Measurements from ENCODE around the gene FER. TPM values are rescaled to one million over a fixed set of nuclear protein-coding genes. Genes with fewer than 3 reads are reported as not detected.

The FER gene
- polyA plus RNA-seq, 3 donors, result 2.4 to 14.7 (median 6.2) TPM

DNA sequence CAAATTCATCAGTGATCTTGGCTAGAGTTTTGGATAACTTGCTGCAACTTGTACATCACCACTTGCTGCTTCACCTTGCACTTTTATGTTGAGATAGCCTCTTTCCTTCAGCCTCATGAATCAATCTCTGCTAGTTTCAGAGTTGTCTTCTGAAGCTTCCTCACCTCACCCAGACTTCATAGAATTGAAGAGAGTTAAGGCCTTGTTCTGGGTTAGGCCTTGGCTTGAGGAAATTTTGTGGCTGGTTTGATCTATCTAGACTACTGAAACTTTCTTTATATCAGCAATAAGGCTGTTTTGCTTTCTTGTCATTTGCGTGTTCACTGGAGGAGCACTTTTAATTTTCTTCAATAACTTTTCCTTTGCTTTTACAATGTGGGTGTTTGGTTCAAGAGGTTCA, 12.8 kb downstream of the FER start:
- Histone ChIP-seq H4K20me1 (ENCODE audit: insufficient read depth, low read length) (no peaks in the 10 kb centered on the region), H3K27me3 (ENCODE audit: control insufficient read depth in 2 of 2, insufficient read depth in 2 of 2, low read length in 2 of 2) (no peaks in the 10 kb centered on the region), H3K4me3 (replicated peaks in 1 of 3; ENCODE audit: low read depth in 2 of 3, low read length in 3 of 3) (no peak overlapping the region), H3K9ac (ENCODE audit: insufficient read depth, low read length, poor library complexity, severe bottlenecking) (no peak overlapping the region), H2AFZ (ENCODE audit: insufficient read depth, low read depth, low read length, poor library complexity, severe bottlenecking) (no peak overlapping the region), H3K9me3 (replicated peaks in 1 of 2; ENCODE audit: control insufficient read depth in 1 of 2, insufficient read depth in 1 of 2, low read length in 2 of 2) (no peaks in the 10 kb centered on the region), H3K79me2 (ENCODE audit: insufficient read depth, low read length) (peaks cover 4% of the 10 kb centered on the region), H3K27ac (ENCODE audit: low read depth in 1 of 2, low read length in 2 of 2) (no peak overlapping the region), H3K36me3 (replicated peaks in 1 of 2; ENCODE audit: control insufficient read depth in 1 of 2, insufficient read depth in 2 of 2, low read length in 2 of 2) (no peaks in the 10 kb centered on the region), H3K4me1 (ENCODE audit: control insufficient read depth in 1 of 2, insufficient read depth in 2 of 2, low read length in 2 of 2) (no peaks in the 10 kb centered on the region), H3K4me2 (replicated peaks; ENCODE audit: extremely low read depth, low read length, poor library complexity, severe bottlenecking) (no peak overlapping the region)
- TF ChIP-seq, protein P1, sequence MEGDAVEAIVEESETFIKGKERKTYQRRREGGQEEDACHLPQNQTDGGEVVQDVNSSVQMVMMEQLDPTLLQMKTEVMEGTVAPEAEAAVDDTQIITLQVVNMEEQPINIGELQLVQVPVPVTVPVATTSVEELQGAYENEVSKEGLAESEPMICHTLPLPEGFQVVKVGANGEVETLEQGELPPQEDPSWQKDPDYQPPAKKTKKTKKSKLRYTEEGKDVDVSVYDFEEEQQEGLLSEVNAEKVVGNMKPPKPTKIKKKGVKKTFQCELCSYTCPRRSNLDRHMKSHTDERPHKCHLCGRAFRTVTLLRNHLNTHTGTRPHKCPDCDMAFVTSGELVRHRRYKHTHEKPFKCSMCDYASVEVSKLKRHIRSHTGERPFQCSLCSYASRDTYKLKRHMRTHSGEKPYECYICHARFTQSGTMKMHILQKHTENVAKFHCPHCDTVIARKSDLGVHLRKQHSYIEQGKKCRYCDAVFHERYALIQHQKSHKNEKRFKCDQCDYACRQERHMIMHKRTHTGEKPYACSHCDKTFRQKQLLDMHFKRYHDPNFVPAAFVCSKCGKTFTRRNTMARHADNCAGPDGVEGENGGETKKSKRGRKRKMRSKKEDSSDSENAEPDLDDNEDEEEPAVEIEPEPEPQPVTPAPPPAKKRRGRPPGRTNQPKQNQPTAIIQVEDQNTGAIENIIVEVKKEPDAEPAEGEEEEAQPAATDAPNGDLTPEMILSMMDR (IDR thresholded peaks at IDR 0.05), result no peak
- intact Hi-C loops (cut with micrococcal nuclease), result no loop called here
- Mint-ChIP-seq H3K4me1 (peaks cover 15% of the 10 kb centered on the region), H3K4me3 (no peak overlapping the region), H3K27me3 (ENCODE audit: low read depth in 3 of 3) (no peaks in the 10 kb centered on the region), H3K9me3 (peaks cover 0 to 6% (median 0%) of the 10 kb centered on the region in 7 donors), H3K27ac (peak overlapping the region in 1 of 7 donors; percentile 10), H3K36me3 (peaks cover 6 to 10% of the 10 kb centered on the region in 2 donors)
- WGBS (ENCODE audit: insufficient coverage), result no CpG with 5 or more reads among the region's 1 CpG
- no peak for DNase-seq

DNA sequence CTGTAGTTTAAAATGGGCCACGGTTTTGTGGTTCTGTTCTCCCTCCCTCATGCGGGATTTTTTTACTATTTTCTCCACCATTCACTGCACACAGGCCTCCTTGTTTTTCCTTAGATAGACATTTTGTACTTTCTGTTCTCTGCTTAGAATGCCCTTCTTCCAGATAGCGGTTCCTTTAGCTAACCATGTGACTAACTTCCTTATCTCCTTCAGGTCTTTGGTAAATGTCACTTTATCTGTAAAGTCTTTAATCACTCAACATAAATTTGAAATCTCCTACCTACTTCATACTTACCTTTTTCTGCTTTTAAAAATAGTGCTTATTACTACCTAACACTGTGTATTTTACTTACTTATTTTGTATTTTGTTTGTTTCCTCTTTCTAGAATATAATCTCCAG, 15.0 kb downstream of the FER start:
- Histone ChIP-seq H2AFZ (ENCODE audit: insufficient read depth, low read depth, low read length, poor library complexity, severe bottlenecking) (no peak overlapping the region), H3K36me3 (replicated peaks in 1 of 2; ENCODE audit: control insufficient read depth in 1 of 2, insufficient read depth in 2 of 2, low read length in 2 of 2) (no peaks in the 10 kb centered on the region), H3K4me2 (replicated peaks; ENCODE audit: extremely low read depth, low read length, poor library complexity, severe bottlenecking) (no peak overlapping the region), H3K9me3 (replicated peaks in 1 of 2; ENCODE audit: control insufficient read depth in 1 of 2, insufficient read depth in 1 of 2, low read length in 2 of 2) (no peaks in the 10 kb centered on the region), H3K9ac (ENCODE audit: insufficient read depth, low read length, poor library complexity, severe bottlenecking) (no peak overlapping the region), H3K4me1 (ENCODE audit: control insufficient read depth in 1 of 2, insufficient read depth in 2 of 2, low read length in 2 of 2) (no peaks in the 10 kb centered on the region), H4K20me1 (ENCODE audit: insufficient read depth, low read length) (no peaks in the 10 kb centered on the region), H3K27me3 (ENCODE audit: control insufficient read depth in 2 of 2, insufficient read depth in 2 of 2, low read length in 2 of 2) (no peaks in the 10 kb centered on the region), H3K4me3 (replicated peaks in 1 of 3; ENCODE audit: low read depth in 2 of 3, low read length in 3 of 3) (no peak overlapping the region), H3K27ac (ENCODE audit: low read depth in 1 of 2, low read length in 2 of 2) (no peak overlapping the region), H3K79me2 (ENCODE audit: insufficient read depth, low read length) (peaks cover 4% of the 10 kb centered on the region)
- intact Hi-C loops (cut with micrococcal nuclease), result no loop called here
- Mint-ChIP-seq H3K27ac (peak overlapping the region in 1 of 7 donors; percentile 60), H3K4me1 (peaks cover 18% of the 10 kb centered on the region), H3K4me3 (peak overlapping the region in 1 of 2 donors; percentile 28), H3K9me3 (peaks cover 0 to 6% (median 0%) of the 10 kb centered on the region in 7 donors), H3K36me3 (peaks cover 6 to 10% of the 10 kb centered on the region in 2 donors), H3K27me3 (ENCODE audit: low read depth in 3 of 3) (no peaks in the 10 kb centered on the region)
- no peak for DNase-seq
- TF ChIP-seq, protein P1 (IDR thresholded peaks at IDR 0.05), result no peak
- WGBS (ENCODE audit: insufficient coverage), result 22% methylated on average over 3 of the region's 3 CpGs

Data from CD14-positive monocyte (primary cell).